Muscle of back (tissue), 11 donors: Measurements from ENCODE around the gene NEGR1. TPM values are rescaled to one million over a fixed set of nuclear protein-coding genes. Genes with fewer than 3 reads are reported as not detected.
"Not testable (repeated sequence)": the region's sequence is repeated elsewhere in the genome, so short reads cannot be mapped to it uniquely, and the experiment has no call there.

Experiments
- DNase-seq, 3 donors: peaks; one replicate each; pipeline versions ENCODE4 v3.0.0 to v3.0.0-alpha.2; 2013
- polyA plus RNA-seq, 10 donors: library from polyadenylated mRNA; unstranded; fragments of 120-200 nt; gene quantifications; one replicate each; pipeline ENCODE4 v1.2.1, GENCODE V29; 2013; ENCODE audit not compliant: insufficient read length in 10 of 10

NEGR1 gene
- polyA plus RNA-seq, 10 donors, result 12.2 to 37.9 (median 23.2) TPM

DNA sequence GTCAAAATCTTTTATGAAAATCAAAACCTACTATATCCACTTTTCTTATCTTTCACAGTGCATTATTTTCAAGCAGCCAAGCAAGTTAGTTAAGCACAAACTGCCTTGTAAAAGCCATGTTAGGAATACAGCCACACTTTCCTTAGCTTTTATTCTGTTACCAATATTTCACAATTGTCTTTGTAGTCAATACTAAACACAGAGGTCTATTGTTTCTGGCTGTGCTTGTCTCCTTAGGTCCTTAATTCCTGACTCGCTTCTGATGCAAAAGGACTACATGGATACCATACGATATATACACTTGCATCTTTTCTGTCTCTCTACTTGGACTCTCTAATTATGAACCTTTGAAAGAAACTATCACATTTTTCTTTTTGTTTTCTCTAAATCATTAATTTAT lies 331.8 kb downstream of the NEGR1 start:
- no peak for DNase-seq

DNA sequence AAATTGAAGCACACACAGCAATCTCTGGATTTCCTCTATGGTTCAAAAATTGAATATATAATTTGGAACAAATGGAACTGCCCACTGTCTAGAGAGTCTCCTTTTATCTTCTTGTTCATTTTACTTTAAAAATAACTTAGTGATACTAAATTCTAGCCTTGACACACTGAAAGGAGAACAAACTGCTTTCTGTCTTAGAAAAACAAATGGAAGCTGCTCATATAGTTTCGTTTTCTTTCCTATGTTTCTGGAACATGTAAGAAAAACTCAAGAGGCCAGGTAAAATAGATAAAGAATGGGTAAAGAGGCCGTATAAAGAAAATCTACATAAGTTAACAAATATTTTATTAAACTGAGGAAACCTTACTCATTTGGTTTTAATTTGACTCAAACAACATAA lies 332.7 kb downstream of the NEGR1 start:
- DNase-seq, result no peak

DNA sequence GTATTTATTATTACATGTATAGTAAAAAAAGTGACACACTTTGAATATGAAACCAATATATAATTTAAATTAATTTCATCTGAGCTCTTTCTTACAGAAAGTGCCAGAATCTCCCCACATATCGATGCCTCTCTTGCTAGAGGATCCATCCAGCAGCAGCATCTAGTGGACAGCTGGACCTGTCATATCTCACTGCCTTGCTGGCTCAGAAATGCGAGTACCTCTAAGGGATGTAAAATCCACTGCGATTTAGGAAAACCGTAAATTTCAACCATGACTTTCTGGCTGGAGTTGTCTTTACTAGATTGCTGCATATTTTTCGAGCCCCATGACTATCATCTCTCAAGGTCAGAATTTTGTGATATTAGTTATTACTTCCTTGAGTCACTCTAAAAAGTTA lies 333.8 kb downstream of the NEGR1 start:
- DNase-seq, result no peak

GRCh38 chr1:71944006-71944405 lies 338.3 kb downstream of the NEGR1 start:
- no peak for DNase-seq

DNA sequence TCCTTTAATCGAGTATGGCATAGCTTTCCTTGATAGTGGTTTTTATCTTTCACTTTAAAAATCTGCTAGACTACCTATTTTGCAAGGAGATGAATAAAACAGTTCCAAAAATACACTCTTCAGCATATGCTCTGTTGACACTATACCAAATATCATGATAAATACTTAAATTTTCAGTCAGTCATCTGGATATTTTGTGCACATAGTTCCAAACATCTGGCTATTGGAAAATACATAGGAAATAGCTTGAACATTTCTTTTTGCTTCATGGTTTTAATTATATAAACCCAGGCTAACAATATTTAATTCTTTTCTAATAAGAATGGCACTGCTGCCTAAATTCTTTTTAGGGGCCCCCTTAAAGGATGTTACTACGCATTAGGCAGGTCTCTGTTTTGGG lies 342.1 kb downstream of the NEGR1 start:
- peak in 2 of 3 donors; percentile 35 to 44 for DNase-seq

- DNase-seq, result no peak
These were observed 351.8 kb downstream of the NEGR1 start for GRCh38 chr1:71930511-71930910.

DNA sequence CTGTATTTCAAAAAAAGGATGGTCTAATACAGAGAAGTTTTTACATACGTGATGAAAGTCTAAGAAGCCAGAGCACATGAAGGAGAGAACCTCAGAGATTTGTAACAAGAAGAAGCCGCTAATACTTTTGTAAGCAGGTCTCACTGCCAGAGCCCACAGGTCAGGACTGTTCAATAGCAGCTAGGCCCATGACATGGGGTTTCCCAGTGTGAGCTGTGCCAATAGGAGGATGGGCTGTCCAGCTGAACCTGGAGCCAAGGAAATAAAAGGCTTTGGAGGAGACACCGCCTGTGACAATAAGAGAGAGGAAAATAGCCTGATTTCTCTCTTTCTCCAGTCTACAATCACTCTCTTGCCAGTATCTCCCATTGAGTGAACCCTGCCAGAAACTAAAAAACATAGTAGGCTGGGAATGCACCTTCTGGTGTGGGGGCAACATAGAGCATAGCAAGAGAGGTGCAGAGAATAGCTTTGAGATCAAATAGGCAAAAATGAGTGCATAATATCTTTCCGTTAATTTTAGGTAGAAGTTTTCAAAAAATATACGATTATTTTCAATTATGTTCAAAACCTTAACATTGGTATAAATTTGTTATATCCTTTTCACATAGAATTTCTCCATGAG lies 360.3 kb downstream of the NEGR1 start:
- no peak for DNase-seq

- DNase-seq, result no peak
These were observed 361.1 kb downstream of the NEGR1 start for GRCh38 chr1:71921204-71921603.

DNA sequence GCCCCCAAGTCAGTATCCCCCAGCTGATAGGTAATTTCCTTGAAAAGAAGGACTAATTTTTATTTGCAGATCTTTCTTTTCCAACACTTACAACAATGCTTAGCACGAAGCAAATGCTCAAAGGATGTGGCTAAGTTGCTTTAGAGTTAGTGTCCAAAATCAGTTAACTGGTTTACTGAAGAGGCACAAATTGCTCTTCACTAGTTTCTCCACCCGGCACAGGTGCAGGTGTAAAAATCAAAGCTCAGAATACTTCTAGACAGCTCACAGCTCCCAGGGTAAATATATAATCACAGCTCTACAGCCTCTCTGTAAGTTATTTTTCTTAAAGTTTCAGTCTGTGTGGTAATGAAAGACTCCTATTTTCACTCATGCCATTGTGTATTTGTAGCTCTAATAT lies 361.8 kb downstream of the NEGR1 start:
- DNase-seq, result no peak

- peak in 1 of 3 donors; percentile 56 for DNase-seq
These were observed 362.4 kb downstream of the NEGR1 start for GRCh38 chr1:71919811-71920509.

DNA sequence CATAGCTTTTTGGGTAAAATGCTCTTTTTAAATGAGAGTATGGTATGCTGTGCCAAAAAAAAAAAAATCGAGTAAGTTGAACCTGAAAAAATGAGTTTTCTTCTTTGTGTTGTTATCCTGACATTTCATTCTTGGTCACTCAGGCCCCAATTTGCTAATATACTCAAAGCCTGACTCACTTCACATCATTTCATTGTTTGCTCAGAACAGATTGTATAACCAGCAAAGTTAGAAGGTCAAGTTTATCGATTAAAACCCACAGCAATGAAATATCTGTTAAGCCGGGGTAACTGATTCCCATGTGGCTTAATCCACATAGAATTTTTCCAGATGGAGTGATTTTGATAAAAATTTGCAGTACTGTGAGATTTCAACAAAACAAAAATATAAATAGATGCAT lies 363.7 kb downstream of the NEGR1 start:
- no peak for DNase-seq

GRCh38 chr1:71916894-71917293 lies 365.4 kb downstream of the NEGR1 start:
- DNase-seq, result no peak

GRCh38 chr1:71914626-71915025 lies 367.7 kb downstream of the NEGR1 start:
- no peak for DNase-seq

DNA sequence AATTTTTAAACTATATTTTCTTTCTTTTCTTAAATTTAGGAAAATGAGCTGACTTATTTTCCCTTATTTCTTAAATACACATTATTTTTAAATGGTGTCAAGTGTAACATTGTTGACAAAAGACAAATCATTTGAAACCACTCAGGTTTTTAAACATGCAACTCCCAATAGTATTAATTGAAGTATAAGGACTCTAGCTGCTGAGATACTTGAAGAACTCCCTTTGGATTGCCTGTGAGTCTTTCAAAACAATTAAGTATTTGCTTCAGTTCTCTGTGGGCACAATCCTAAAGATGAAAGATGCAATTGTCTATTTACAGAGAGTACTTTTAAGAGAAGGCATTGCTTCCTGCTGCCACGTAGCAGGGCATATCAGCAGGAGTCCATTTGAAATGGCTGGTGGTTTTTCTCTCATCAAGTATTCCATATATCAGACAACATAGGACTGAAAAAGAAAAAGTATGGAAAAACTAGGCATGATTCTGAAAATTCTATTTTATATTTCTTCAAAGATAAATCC lies 373.4 kb downstream of the NEGR1 start:
- no peak for DNase-seq

- DNase-seq, result peak; percentile 21 to 58 (median 40)
These were observed 374.0 kb downstream of the NEGR1 start for GRCh38 chr1:71908303-71908702.

GRCh38 chr1:71899881-71900280 lies 382.5 kb downstream of the NEGR1 start:
- DNase-seq, result peak in 1 of 3 donors; percentile 54

DNA sequence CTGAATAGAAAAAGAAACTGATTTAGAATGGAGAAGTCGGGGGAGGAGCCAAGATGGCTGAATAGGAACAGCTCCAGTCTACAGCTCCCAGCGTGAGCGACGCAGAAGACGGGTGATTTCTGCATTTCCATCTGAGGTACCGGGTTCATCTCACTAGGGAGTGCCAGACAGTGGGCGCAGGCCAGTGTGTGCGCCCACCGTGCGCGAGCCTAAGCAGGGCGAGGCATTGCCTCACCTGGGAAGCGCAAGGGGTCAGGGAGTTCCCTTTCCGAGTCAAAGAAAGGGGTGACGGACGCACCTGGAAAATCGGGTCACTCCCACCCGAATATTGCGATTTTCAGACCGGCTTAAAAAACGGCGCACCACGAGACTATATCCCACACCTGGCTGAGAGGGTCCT lies 394.2 kb downstream of the NEGR1 start:
- DNase-seq, result not testable (repeated sequence)

DNA sequence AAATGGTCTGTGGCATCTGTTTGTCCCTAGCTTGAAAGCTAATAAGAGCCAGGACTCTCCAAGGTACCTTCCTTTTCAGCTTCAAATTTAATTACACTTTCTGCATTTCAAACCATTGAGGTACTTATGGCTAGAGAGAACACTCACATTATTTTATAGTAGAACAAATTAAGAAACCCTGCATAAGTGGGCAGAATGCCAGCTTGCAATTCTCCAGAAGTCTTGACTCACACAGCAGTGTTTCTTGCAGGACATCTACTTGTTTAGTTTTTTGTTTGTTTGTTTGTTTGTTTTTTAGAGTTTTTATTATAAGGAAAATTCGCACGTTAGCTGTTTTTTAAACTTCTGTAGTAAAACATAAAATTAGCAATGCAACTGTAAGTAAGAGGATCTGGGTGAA lies 397.2 kb downstream of the NEGR1 start:
- no peak for DNase-seq

- DNase-seq, result no peak
These were observed 399.7 kb downstream of the NEGR1 start for GRCh38 chr1:71882637-71883036.

DNA sequence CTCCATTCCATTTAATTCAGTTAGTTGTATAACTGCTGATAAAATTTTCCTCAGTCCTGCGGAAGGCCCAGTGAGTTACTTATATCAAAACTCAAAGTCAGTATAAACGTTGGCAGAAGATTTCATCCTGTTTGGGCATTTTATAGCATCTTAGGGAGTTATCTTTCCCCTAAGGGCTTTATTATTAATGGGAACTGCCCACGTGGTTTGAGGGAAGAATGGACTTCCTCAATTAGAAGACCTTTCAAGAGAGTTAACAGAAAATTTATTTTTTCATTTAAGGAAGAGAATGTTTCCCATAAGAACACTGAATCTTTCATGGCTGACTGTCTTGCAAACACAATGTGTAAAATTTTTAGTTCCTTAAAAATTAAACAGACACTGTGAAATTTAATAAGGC lies 400.1 kb downstream of the NEGR1 start:
- DNase-seq, result peak in 1 of 3 donors; percentile 10

- DNase-seq, result peak in 1 of 3 donors; percentile 10
These were observed 400.7 kb downstream of the NEGR1 start for GRCh38 chr1:71881611-71882010.

GRCh38 chr1:71869326-71869725 lies 413.0 kb downstream of the NEGR1 start:
- no peak for DNase-seq

DNA sequence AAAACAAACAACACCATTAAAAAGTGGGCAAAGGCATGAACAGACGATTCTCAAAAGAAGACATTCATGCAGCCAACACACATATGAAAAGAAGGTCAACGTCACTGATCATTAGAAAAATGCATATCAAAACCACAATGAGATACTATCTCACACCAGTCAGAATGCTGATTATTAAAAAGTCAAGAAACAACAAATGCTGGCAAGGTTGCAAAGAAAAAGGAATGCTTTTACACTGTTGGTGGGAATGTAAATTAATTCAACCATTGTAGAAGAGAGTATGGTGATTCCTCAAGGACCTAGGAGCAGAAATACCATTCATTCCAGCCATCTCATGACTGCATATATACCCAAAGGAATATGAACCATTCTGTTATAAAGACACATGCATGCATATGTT lies 419.6 kb downstream of the NEGR1 start:
- no peak for DNase-seq

DNA sequence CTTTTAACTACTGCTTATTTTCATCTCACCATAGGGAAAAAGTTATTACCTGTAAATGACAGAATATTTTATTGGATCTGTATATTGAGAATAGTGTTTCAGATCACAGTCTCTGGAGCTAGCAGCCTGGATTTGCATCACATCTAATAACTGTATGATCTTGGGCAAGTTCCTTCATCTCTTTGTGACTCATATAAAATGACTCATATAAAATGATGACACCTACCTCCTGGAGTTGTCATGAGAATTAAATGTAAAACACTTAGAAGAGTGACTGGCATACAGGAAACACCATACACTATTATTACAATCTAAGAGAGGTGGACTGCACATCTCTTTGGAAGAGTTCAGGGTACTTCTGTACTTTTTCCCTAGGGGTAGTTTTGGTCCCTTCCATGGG lies 421.3 kb downstream of the NEGR1 start:
- peak in 1 of 3 donors; percentile 27 for DNase-seq
